ENCODE results near the gene FLYWCH1. TPM values are rescaled to one million over a fixed set of nuclear protein-coding genes. Genes with fewer than 3 reads are reported as not detected.
A peak's percentile ranks its signal among the peaks of the same experiment; 100 is the strongest.

Gene FLYWCH1
- total and polyA plus RNA-seq, 9 of the 15 experiments (the other 6 are each of a cell fraction or from before 2014, with no cell fraction given) = 0.18 to 33.6 (median 11.3) TPM

DNA sequence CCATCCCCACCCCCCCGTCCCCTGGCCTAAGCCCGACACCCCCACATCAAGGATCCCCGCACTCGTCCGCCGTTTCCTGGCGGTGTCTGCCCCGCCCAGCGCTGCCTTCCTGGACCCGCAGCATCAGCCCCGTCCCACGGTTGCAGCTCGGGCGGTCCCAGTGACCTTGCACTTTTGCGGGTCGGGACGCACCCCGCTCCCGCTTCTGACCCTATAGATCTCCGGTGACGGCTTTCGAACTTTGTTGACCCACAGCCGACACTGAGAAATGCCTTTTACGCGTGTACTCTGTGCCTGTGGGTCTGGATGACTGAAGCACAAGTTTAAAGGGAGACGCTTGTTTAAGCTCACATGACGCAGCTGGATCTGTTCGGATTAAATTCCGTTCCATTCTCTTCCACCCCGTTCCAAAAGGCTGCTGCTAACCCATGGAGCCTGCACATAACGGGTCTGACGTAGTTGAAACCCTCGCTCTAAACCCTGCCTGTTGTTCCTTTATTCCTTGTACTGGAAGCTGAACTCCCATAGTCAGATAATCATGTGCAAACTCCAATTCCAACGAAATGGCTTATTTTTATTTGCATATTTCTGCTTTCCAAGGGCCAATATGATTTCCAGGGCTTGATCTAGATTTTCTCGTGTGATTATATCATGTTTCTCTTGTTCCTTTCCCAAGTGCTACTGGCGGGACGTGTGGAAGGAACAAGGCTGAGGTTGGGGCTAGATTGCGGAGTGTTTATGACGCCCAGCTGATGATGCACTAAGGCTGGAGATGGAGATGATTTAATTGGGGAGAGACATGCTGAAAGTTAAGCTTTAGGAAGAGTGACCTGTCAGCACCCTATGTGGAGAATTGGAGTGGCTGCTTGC is 834 bp downstream of the FLYWCH1 start (continued):
- TF ChIP-seq MTF1 (CRISPR knock-in tag; IDR thresholded peaks at IDR 0.05; ENCODE audit: borderline replicate concordance) (no peak), RBM34 (IDR thresholded peaks at IDR 0.05; ENCODE audit: borderline replicate concordance, insufficient read depth, low read length) (no peak), NONO (IDR thresholded peaks at IDR 0.05; ENCODE audit: low read depth in 2 of 2, low read length in 1 of 2) (0 out of 4 replicates have a peak, but pooled peaks of 1 of the 2 experiments have one; percentile 6), ZNF12 (CRISPR knock-in tag; IDR thresholded peaks at IDR 0.05) (no peak), BRD9 (IDR thresholded peaks at IDR 0.05; ENCODE audit: low read depth, partially characterized antibody) (no peak), ETV5 (CRISPR knock-in tag; IDR thresholded peaks at IDR 0.05; ENCODE audit: low read depth) (no peak), GATAD2B (IDR thresholded peaks at IDR 0.05; ENCODE audit: borderline replicate concordance) (no peak), GTF2A2 (tag; IDR thresholded peaks at IDR 0.05) (no peak), TBP (optimal IDR thresholded peaks at IDR 0.05; ENCODE audit: low read depth, low read length) (no peak), NFE2L1 (tag; IDR thresholded peaks at IDR 0.05; ENCODE audit: borderline replicate concordance, low read depth) (no peak), PPARD (CRISPR knock-in tag; IDR thresholded peaks at IDR 0.05) (no peak), ZNF3 (CRISPR knock-in tag; IDR thresholded peaks at IDR 0.05) (no peak), GTF2F1 (IDR thresholded peaks at IDR 0.05; ENCODE audit: low read depth, low read length) (no peak), PYGO2 (tag; IDR thresholded peaks at IDR 0.05) (no peak), MXI1 (IDR thresholded peaks at IDR 0.05; ENCODE audit: low read depth, low read length) (no peak), ETS2 (tag; IDR thresholded peaks at IDR 0.05; ENCODE audit: borderline replicate concordance, poor library complexity, severe bottlenecking) (no peak), ZNF134 (CRISPR knock-in tag; conservative IDR thresholded peaks at IDR 0.05) (no peak), TCFL5 (CRISPR knock-in tag; conservative IDR thresholded peaks at IDR 0.05) (no peak), IFI16 (CRISPR knock-in tag; IDR thresholded peaks at IDR 0.05) (no peak)
- TF ChIP-seq, protein P1, sequence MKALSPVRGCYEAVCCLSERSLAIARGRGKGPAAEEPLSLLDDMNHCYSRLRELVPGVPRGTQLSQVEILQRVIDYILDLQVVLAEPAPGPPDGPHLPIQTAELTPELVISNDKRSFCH (CRISPR knock-in tag; IDR thresholded peaks at IDR 0.05) = no peak
- TF ChIP-seq, protein P1 (tag; IDR thresholded peaks at IDR 0.05) = no peak
- TF ChIP-seq, protein P2, sequence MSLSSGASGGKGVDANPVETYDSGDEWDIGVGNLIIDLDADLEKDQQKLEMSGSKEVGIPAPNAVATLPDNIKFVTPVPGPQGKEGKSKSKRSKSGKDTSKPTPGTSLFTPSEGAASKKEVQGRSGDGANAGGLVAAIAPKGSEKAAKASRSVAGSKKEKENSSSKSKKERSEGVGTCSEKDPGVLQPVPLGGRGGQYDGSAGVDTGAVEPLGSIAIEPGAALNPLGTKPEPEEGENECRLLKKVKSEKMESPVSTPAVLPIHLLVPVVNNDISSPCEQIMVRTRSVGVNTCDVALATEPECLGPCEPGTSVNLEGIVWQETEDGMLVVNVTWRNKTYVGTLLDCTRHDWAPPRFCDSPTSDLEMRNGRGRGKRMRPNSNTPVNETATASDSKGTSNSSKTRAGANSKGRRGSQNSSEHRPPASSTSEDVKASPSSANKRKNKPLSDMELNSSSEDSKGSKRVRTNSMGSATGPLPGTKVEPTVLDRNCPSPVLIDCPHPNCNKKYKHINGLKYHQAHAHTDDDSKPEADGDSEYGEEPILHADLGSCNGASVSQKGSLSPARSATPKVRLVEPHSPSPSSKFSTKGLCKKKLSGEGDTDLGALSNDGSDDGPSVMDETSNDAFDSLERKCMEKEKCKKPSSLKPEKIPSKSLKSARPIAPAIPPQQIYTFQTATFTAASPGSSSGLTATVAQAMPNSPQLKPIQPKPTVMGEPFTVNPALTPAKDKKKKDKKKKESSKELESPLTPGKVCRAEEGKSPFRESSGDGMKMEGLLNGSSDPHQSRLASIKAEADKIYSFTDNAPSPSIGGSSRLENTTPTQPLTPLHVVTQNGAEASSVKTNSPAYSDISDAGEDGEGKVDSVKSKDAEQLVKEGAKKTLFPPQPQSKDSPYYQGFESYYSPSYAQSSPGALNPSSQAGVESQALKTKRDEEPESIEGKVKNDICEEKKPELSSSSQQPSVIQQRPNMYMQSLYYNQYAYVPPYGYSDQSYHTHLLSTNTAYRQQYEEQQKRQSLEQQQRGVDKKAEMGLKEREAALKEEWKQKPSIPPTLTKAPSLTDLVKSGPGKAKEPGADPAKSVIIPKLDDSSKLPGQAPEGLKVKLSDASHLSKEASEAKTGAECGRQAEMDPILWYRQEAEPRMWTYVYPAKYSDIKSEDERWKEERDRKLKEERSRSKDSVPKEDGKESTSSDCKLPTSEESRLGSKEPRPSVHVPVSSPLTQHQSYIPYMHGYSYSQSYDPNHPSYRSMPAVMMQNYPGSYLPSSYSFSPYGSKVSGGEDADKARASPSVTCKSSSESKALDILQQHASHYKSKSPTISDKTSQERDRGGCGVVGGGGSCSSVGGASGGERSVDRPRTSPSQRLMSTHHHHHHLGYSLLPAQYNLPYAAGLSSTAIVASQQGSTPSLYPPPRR (CRISPR knock-in tag; IDR thresholded peaks at IDR 0.05; ENCODE audit: borderline replicate concordance) = no peak
- TF ChIP-seq, protein P3, sequence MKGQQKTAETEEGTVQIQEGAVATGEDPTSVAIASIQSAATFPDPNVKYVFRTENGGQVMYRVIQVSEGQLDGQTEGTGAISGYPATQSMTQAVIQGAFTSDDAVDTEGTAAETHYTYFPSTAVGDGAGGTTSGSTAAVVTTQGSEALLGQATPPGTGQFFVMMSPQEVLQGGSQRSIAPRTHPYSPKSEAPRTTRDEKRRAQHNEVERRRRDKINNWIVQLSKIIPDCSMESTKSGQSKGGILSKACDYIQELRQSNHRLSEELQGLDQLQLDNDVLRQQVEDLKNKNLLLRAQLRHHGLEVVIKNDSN (CRISPR knock-in tag; IDR thresholded peaks at IDR 0.05) = no peak

Measured in K562 (cell line).